ENCODE data around the gene BLID.

- TF ChIP-seq CTCF (IDR thresholded peaks at IDR 0.05; ENCODE audit: insufficient read depth, low read length, poor library complexity, severe bottlenecking) (no peak), EZH2phosphoT487 (conservative IDR thresholded peaks at IDR 0.05; ENCODE audit: low read length) (no peak)
These were observed 42.0 kb downstream of the BLID start for GRCh38 chr11:122074022-122074421.
